ENCODE data around the gene HDAC1. TPM values are rescaled to one million over a fixed set of nuclear protein-coding genes. Genes with fewer than 3 reads are reported as not detected.

HDAC1 gene
- total and polyA plus RNA-seq, 10 of the 15 experiments (the other 5 are each of a cell fraction or from before 2014, with no cell fraction given) = 147 to 331 (median 168) TPM

DNA sequence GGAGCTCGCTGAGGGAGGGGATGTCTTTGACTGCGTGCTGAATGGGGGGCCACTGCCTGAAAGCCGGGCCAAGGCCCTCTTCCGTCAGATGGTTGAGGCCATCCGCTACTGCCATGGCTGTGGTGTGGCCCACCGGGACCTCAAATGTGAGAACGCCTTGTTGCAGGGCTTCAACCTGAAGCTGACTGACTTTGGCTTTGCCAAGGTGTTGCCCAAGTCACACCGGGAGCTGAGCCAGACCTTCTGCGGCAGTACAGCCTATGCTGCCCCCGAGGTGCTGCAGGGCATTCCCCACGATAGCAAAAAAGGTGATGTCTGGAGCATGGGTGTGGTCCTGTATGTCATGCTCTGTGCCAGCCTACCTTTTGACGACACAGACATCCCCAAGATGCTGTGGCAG lies 71.8 kb downstream of the HDAC1 start:
- no peak overlapping the region for H3K4me2 ChIP-seq (ENCODE audit: control insufficient read depth, insufficient read depth)
- no peak overlapping the region for H2AFZ ChIP-seq (ENCODE audit: control insufficient read depth, low read depth, low read length)
- no TSS peak for BruUV-seq (replicated peaks)
- H3K79me2 ChIP-seq (ENCODE audit: control insufficient read depth, insufficient read depth, low read length) = no peaks in the 10 kb centered on the region
- no peak overlapping the region for H3K9ac ChIP-seq (ENCODE audit: control insufficient read depth, insufficient read depth, low read length)
- H3K27me3 ChIP-seq (replicated peaks in 1 of 2; ENCODE audit: control insufficient read depth in 2 of 2, insufficient read depth in 2 of 2, low read length in 1 of 2) = no peaks in the 10 kb centered on the region
- intact Hi-C loops (cut with micrococcal nuclease; ENCODE audit: unreplicated experiment) = no loop called here
- DNase-seq (ENCODE audit: low read depth, low spot score) (no peak), ATAC-seq (no peak), FAIRE-seq (no peak)
- H3K27ac ChIP-seq (ENCODE audit: control insufficient read depth, insufficient read depth) = no peak overlapping the region
- SMC1A ChIA-PET (ENCODE audit: uncharacterized antibody, unreplicated experiment) = interaction anchor here (0.5 kb wide), 1 partner anchor 153 kb away, joined by 3 read pairs; no protein-coding TSS in a partner anchor
- H3K9me3 ChIP-seq (replicated peaks; ENCODE audit: control insufficient read depth, insufficient read depth, low read length) = no peaks in the 10 kb centered on the region
- TF ChIP-seq ZNF274 (IDR thresholded peaks at IDR 0.05; ENCODE audit: insufficient read depth, insufficient read length) = no peak
- no peak for TF ChIP-seq USF1 (IDR thresholded peaks at IDR 0.05; ENCODE audit: borderline replicate concordance, extremely low read length, insufficient read depth, low read depth, low read length)
- no peak for TF ChIP-seq SPI1 (IDR thresholded peaks at IDR 0.05; ENCODE audit: borderline replicate concordance, insufficient read depth, low read depth, low read length)
- peak; percentile 34; the same call in 1 of the 2 replicates for TF ChIP-seq POLR2A (IDR thresholded peaks at IDR 0.05; ENCODE audit: low read depth, low read length)
- H3K4me3 ChIP-seq = no peak overlapping the region
- CTCF ChIA-PET = interaction anchor here (2.6 kb wide), 1 partner anchor 11 kb away, joined by 7 read pairs; no protein-coding TSS in a partner anchor
- in situ Hi-C loops (cut with MboI) = no loop called here
- 98% methylated on average over 12 of the region's 12 CpGs for WGBS (ENCODE audit: insufficient coverage, insufficient replicate concordance, low lambda C conversion rate, missing lambda C conversion rate)
- POLR2A ChIA-PET = no interaction called here
- peaks cover 3 to 10% of the 10 kb centered on the region in 2 experiments for H3K36me3 ChIP-seq (ENCODE audit: control insufficient read depth in 2 of 2, insufficient read depth in 2 of 2, low read length in 1 of 2)
- no peaks in the 10 kb centered on the region for H4K20me1 ChIP-seq (ENCODE audit: control insufficient read depth, insufficient read depth)
- RAD21 ChIA-PET (ENCODE audit: unreplicated experiment) = no interaction called here
- H3K4me1 ChIP-seq (ENCODE audit: control insufficient read depth, insufficient read depth, low read length) = peaks cover 7% of the 10 kb centered on the region

DNA sequence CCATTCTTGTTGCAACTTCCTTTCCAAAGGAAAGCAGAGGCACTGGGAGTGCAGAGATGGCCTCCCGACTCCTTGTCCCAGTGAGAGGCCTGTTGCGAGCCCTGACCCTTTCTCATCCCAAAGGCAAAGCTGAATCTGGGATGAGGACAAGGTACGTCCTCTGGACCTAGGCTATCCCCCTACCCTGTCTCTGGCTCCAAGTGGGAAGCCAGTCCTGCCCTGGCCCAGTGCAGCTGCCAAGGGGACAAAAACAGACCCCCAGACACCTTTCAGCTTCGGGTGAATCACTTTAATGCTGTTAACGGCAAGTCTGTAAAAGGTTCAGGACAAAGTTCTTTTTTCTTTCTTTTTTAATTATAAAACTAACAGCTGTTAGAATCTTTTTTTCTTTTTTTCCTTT lies 73.0 kb downstream of the HDAC1 start:
- H3K4me2 ChIP-seq (ENCODE audit: control insufficient read depth, insufficient read depth) = no peak overlapping the region
- no peak overlapping the region for H3K4me3 ChIP-seq
- SMC1A ChIA-PET (ENCODE audit: uncharacterized antibody, unreplicated experiment) = interaction anchor here (0.6 to 0.7 kb wide), 2 partner anchors 210 to 492 kb away, joined by 3 read pairs; no protein-coding TSS in a partner anchor
- H2AFZ ChIP-seq (ENCODE audit: control insufficient read depth, low read depth, low read length) = no peak overlapping the region
- H4K20me1 ChIP-seq (ENCODE audit: control insufficient read depth, insufficient read depth) = no peaks in the 10 kb centered on the region
- no peak for DNase-seq (ENCODE audit: low read depth, low spot score)
- WGBS (ENCODE audit: insufficient coverage, insufficient replicate concordance, low lambda C conversion rate, missing lambda C conversion rate) = 85% methylated on average over 5 of the region's 5 CpGs
- peaks cover 4% of the 10 kb centered on the region for H3K4me1 ChIP-seq (ENCODE audit: control insufficient read depth, insufficient read depth, low read length)
- H3K9ac ChIP-seq (ENCODE audit: control insufficient read depth, insufficient read depth, low read length) = no peak overlapping the region
- H3K27me3 ChIP-seq (replicated peaks in 1 of 2; ENCODE audit: control insufficient read depth in 2 of 2, insufficient read depth in 2 of 2, low read length in 1 of 2) = no peaks in the 10 kb centered on the region
- RAD21 ChIA-PET (ENCODE audit: unreplicated experiment) = no interaction called here
- ATAC-seq = no peak
- H3K36me3 ChIP-seq (ENCODE audit: control insufficient read depth in 2 of 2, insufficient read depth in 2 of 2, low read length in 1 of 2) = peaks cover 3 to 10% of the 10 kb centered on the region in 2 experiments
- no TSS peak for BruUV-seq (replicated peaks)
- CTCF ChIA-PET = interaction anchor here (0.9 to 2.6 kb wide), 5 partner anchors 10 to 149 kb away, joined by 3 to 7 read pairs (median 4); no protein-coding TSS in a partner anchor
- POLR2A ChIA-PET = no interaction called here
- H3K9me3 ChIP-seq (replicated peaks; ENCODE audit: control insufficient read depth, insufficient read depth, low read length) = no peaks in the 10 kb centered on the region
- no peak for FAIRE-seq
- in situ Hi-C loops (cut with MboI) = no loop called here
- H3K79me2 ChIP-seq (ENCODE audit: control insufficient read depth, insufficient read depth, low read length) = no peaks in the 10 kb centered on the region
- no peak overlapping the region for H3K27ac ChIP-seq (ENCODE audit: control insufficient read depth, insufficient read depth)
- TF ChIP-seq RFX5 (IDR thresholded peaks at IDR 0.05; ENCODE audit: low read depth, low read length) (no peak), FOS (IDR thresholded peaks at IDR 0.05; ENCODE audit: borderline replicate concordance, extremely low read depth, insufficient read length) (no peak), NR2C1 (IDR thresholded peaks at IDR 0.05) (no peak), ZZZ3 (IDR thresholded peaks at IDR 0.05; ENCODE audit: control insufficient read depth, insufficient read length, low read depth) (no peak), NR2C2 (IDR thresholded peaks at IDR 0.05; ENCODE audit: borderline replicate concordance, control insufficient read depth, insufficient read length, low read depth) (no peak), CBX5 (IDR thresholded peaks at IDR 0.05; ENCODE audit: low read depth) (no peak), MYB (IDR thresholded peaks at IDR 0.05; ENCODE audit: borderline replicate concordance, low read depth, low read length) (no peak), YBX1 (IDR thresholded peaks at IDR 0.05) (no peak), HDAC6 (IDR thresholded peaks at IDR 0.05; ENCODE audit: unreplicated experiment) (no peak)
- intact Hi-C loops (cut with micrococcal nuclease; ENCODE audit: unreplicated experiment) = no loop called here

All from GM12878 (cell line).